HG03196 (cell line): ENCODE results near the gene FMNL2.

ENCODE experiments used
- ATAC-seq: cut with Tn5 transposase; IDR thresholded peaks from one replicate; pipeline ENCODE4 v1.9.1; 2021; ENCODE audit not compliant: unreplicated experiment

FMNL2 gene

DNA sequence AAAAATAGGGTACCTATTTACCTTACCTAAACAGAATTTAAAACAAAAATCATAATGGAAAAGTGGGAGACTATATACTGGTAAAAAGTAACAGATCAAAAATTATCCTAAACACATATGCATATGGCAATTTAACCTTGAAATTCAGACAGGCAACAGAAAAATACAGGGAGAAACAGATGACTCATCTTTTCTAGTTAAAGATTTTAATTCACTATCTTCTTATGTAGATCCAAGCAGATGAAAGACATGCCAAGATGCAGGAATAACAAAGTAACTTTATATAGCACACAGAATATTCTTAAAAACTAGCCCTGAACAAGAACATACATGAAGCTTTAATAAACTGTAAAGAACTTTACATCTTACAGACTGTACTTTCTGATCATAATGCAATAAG is 351.3 kb downstream of the FMNL2 start:
- ATAC-seq: no peak

DNA sequence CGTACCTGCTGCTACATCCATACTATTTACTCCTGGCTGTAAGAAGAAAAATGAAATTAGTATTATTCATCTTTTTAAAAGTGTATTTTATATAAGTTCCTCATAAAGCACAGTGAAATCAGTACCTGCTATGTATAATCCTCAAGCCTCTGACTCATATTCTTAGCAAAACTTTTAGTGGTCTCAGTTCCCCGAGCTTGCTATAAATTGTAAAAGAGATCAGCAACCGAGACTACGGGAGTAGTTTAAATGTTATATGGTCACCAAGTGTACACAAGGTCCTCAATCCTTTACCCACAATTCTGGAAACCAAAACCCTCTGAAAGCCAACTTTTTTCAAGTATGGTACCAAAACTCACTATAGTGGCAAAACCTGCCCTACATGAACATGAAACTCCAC is 358.1 kb downstream of the FMNL2 start:
- peak; percentile 78 for ATAC-seq

DNA sequence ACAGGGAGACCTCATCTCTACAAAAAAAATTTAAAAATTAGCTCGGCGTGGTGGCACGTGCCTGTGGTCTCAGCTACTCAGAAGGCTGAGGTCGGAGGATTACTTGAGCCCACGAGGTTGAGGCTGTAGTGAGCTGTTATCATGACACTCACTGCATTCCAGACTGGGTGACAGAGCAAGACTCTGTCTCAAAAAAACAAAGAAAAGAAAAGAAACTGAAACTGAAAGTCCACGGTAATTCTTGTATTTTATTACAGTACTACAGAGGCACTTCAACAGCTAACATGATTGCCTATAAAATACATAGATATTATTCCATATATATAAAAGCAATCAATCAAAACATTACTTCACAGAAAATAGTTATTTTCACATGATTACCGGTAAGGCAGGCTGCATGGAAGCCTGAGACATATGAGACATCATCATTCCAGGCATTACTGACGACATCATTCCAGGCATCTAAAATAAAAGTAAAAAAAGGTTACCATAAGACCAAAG is 359.2 kb downstream of the FMNL2 start:
- peak; percentile 50 for ATAC-seq

DNA sequence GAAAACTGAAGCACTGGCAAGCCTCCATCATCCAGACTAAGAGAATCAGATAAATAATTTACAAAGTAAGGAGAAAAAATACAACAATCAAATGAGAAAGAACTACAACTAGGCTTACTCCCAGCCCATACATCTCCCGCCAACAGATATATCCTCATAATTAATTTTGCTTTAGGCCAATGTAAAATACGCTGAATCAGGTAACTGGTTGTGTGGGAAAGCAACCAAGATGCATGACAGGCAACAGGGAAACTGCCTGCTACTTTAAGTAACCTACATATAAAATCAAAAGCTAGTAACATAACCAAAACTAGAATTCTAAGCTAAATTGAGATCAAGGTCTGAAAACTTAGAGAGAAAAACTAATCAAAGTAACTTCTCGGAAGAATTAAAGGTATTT is 360.8 kb downstream of the FMNL2 start:
- ATAC-seq: no peak

- ATAC-seq: no peak
These were observed 361.5 kb downstream of the FMNL2 start for GRCh38 chr2:152696476-152696875.
